GM12801 (cell line): ENCODE results near the gene CRYBA1.

ENCODE experiments used
- CTCF ChIP-seq: IDR thresholded peaks from one replicate; pipeline ENCODE4 v1.5.1; 2011; ENCODE audit warnings: control low read depth; ENCODE audit not compliant: insufficient read length; ENCODE audit errors: extremely low read depth

Gene CRYBA1

GRCh38 chr17:29246628-29247027, at the start of gene CRYBA1:
TSS of gene CRYBA1 (plus strand) at chr17:29246859. CDS start at chr17:29246864, 5 bp downstream.
- no peak for TF ChIP-seq CTCF

- TF ChIP-seq CTCF: no peak
These were observed 49.0 kb upstream of the CRYBA1 start for GRCh38 chr17:29197516-29198272.

- TF ChIP-seq CTCF: no peak
These were observed 41.6 kb upstream of the CRYBA1 start for GRCh38 chr17:29205047-29205446.

- TF ChIP-seq CTCF: no peak
These were observed 38.7 kb upstream of the CRYBA1 start for GRCh38 chr17:29207975-29208374.

GRCh38 chr17:29209073-29209472, 37.6 kb upstream of the CRYBA1 start:
- TF ChIP-seq CTCF: no peak

GRCh38 chr17:29210879-29211278, 35.8 kb upstream of the CRYBA1 start:
- TF ChIP-seq CTCF: no peak

GRCh38 chr17:29212094-29212631, 34.5 kb upstream of the CRYBA1 start:
- TF ChIP-seq CTCF: no peak
